GM12878 (cell line): ENCODE measurements around the gene NFATC2. TPM values are rescaled to one million over a fixed set of nuclear protein-coding genes. Genes with fewer than 3 reads are reported as not detected.

ENCODE experiments used
- ATAC-seq: fragments of 200-7000 bp; cut with Tn5 transposase; 3 replicates; pipeline ENCODE4 v1.9.1; 2020; ENCODE audit warnings: mild to moderate bottlenecking, moderate library complexity
- BruUV-seq: library from RNA; stranded (reverse); fragments of 400-500 nt; replicated peaks from 2 replicates; lab custom pipeline; 2021; lab: Mats Ljungman, UMichigan
- CTCF ChIA-PET: fragments of 300-600 bp; sonication (Branson Sonifier 250); formaldehyde crosslinking; extraction: SDS; loops from one replicate; lab custom pipeline; 2021; ENCODE audit warnings: inconsistent platforms; lab: Yijun Ruan, JAX
- POLR2A ChIA-PET: fragments of 350-600 bp; formaldehyde crosslinking; extraction: SDS; loops from one replicate; lab custom pipeline; 2021; ENCODE audit warnings: inconsistent platforms; lab: Charles Lee
- RAD21 ChIA-PET: fragments of 300-600 bp; sonication (Branson Sonifier 250); formaldehyde crosslinking; loops from one replicate; lab custom pipeline; 2023; ENCODE audit warnings: antibody characterized with exemption; ENCODE audit not compliant: unreplicated experiment; lab: Charles Lee
- SMC1A ChIA-PET: fragments of 300-600 bp; sonication (Branson Sonifier 250); formaldehyde crosslinking; loops from one replicate; lab custom pipeline; 2023; ENCODE audit not compliant: unreplicated experiment, uncharacterized antibody; lab: Charles Lee
- DNase-seq: peaks from one replicate; pipeline ENCODE4 v3.0.0-alpha.2; 2011; ENCODE audit warnings: low read depth, low spot score
- FAIRE-seq: peaks from 3 replicates; lab custom pipeline; 2011; peaks lifted over from hg19 to GRCh38; lab: Jason Lieb, UNC
- H2AFZ ChIP-seq: 2 replicates; pipeline ENCODE4 v1.6.0; 2011; ENCODE audit warnings: low read depth, low read length, control low read depth; ENCODE audit not compliant: control insufficient read depth
- H3K27ac ChIP-seq: 2 replicates; pipeline ENCODE4 v1.5.1; 2011; ENCODE audit warnings: control low read depth; ENCODE audit not compliant: control insufficient read depth, insufficient read depth
- H3K27me3 ChIP-seq, 2 experiments: replicated peaks in 1 of 2; 2 replicates each; pipeline versions ENCODE4 v1.6.0 to v1.6.1; 2011; ENCODE audit warnings: low read length in 1 of 2; ENCODE audit not compliant: control insufficient read depth in 2 of 2, insufficient read depth in 2 of 2
- H3K36me3 ChIP-seq, 2 experiments: 2 replicates each; pipeline ENCODE4 v1.5.1; 2011; ENCODE audit warnings: low read length in 1 of 2; ENCODE audit not compliant: control insufficient read depth in 2 of 2, insufficient read depth in 2 of 2
- H3K4me1 ChIP-seq: 2 replicates; pipeline ENCODE4 v1.6.1; 2011; ENCODE audit warnings: mild to moderate bottlenecking, low read length, moderate library complexity, mixed read lengths; ENCODE audit not compliant: control insufficient read depth, insufficient read depth
- H3K4me2 ChIP-seq: 2 replicates; pipeline ENCODE4 v1.6.0; 2011; ENCODE audit warnings: control low read depth; ENCODE audit not compliant: control insufficient read depth, insufficient read depth
- H3K4me3 ChIP-seq: fragments of 200-600 bp; sonication (generic); 2 replicates; pipeline ENCODE4 v1.5.1; 2016
- H3K79me2 ChIP-seq: 2 replicates; pipeline ENCODE4 v1.6.0; 2011; ENCODE audit warnings: low read length; ENCODE audit not compliant: control insufficient read depth, insufficient read depth
- H3K9ac ChIP-seq: 2 replicates; pipeline ENCODE4 v1.8.0; 2011; ENCODE audit warnings: low read length, control low read depth, mixed read lengths; ENCODE audit not compliant: control insufficient read depth, insufficient read depth
- H3K9me3 ChIP-seq: replicated peaks from 3 replicates; pipeline ENCODE4 v1.5.1; 2011; ENCODE audit warnings: mild to moderate bottlenecking, low read length; ENCODE audit not compliant: control insufficient read depth, insufficient read depth
- H4K20me1 ChIP-seq: 2 replicates; pipeline ENCODE4 v1.6.0; 2011; ENCODE audit not compliant: control insufficient read depth, insufficient read depth
- GABPA ChIP-seq: IDR thresholded peaks from 2 replicates; pipeline ENCODE4 v1.6.1; 2014; ENCODE audit warnings: antibody characterized with exemption, low read depth, mild to moderate bottlenecking, inconsistent platforms
- KDM1A ChIP-seq: fragments of 200-600 bp; sonication (generic); IDR thresholded peaks from 2 replicates; pipeline ENCODE4 v1.6.1; 2016; ENCODE audit warnings: borderline replicate concordance
- MTA2 ChIP-seq: fragments of 450-650 bp; IDR thresholded peaks from 2 replicates; pipeline ENCODE4 v1.6.1; 2016; ENCODE audit warnings: low read depth, mild to moderate bottlenecking, moderate library complexity
- NR2C2 ChIP-seq: IDR thresholded peaks from 2 replicates; pipeline ENCODE4 v1.6.1; 2011; ENCODE audit warnings: borderline replicate concordance, low read depth; ENCODE audit not compliant: control insufficient read depth, insufficient read length
- SRF ChIP-seq, 2 experiments: IDR thresholded peaks; 2 replicates each; pipeline ENCODE4 v1.6.1; 2011; ENCODE audit warnings: low read depth in 2 of 2, low read length in 2 of 2, mild to moderate bottlenecking in 1 of 2, moderate library complexity in 1 of 2
- SUPT20H ChIP-seq: IDR thresholded peaks from 2 replicates; pipeline ENCODE4 v1.6.1; 2011; ENCODE audit warnings: low read depth, mild to moderate bottlenecking, low read length, moderate library complexity, borderline replicate concordance; ENCODE audit not compliant: control insufficient read depth
- YY1 ChIP-seq: IDR thresholded peaks from 2 replicates; pipeline ENCODE4 v1.6.1; 2011; ENCODE audit warnings: low read depth, mild to moderate bottlenecking, low read length
- ZZZ3 ChIP-seq: IDR thresholded peaks from 2 replicates; pipeline ENCODE4 v1.6.1; 2011; ENCODE audit warnings: low read depth; ENCODE audit not compliant: control insufficient read depth, insufficient read length
- WGBS: methylation state at CpG from one replicate; pipeline ENCODE4 v1.1.6; 2016; ENCODE audit warnings: low lambda C conversion rate; ENCODE audit not compliant: insufficient replicate concordance, insufficient coverage; ENCODE audit errors: missing lambda C conversion rate; 5-methylcytosine and 5-hydroxymethylcytosine counted together
- in situ Hi-C: fragments of 300-500 bp; cut with MboI; formaldehyde crosslinking; loops from 9 replicates; pipeline ENCODE4 v1.14.3; 2018; ENCODE audit warnings: mixed read lengths
- intact Hi-C: fragments of 100-400 bp; cut with micrococcal nuclease; formaldehyde crosslinking; loops from one replicate; pipeline ENCODE4 v1.14.2; 2022; ENCODE audit not compliant: unreplicated experiment
- polyA plus RNA-seq, 11 experiments: library from polyadenylated mRNA; depleted of rRNA in 4 of 11; unstranded in 6 of 11; stranded (reverse) in 5 of 11; fragments of >200 nt; fragmentation: Nextera tagmentation in 4 of 11; fragmentation: Illumina TruSeq in 1 of 11; extraction: Ambion mirVana in 4 of 11; extraction: Trizol in 1 of 11; gene quantifications; 1 replicate in 1 of 11; 2 replicates in 10 of 11; pipeline versions ENCODE4 v1.2.1 to v1.2.3, GENCODE V29; 2011 to 2016; ENCODE audit warnings: inconsistent platforms in 2 of 11, missing spikeins in 2 of 11, low read depth in 1 of 11
- total RNA-seq, 4 experiments: library from RNA; depleted of rRNA in 3 of 4; stranded (reverse); fragments of >200 nt in 3 of 4; fragmentation: Illumina TruSeq in 1 of 4; extraction: Trizol in 1 of 4; gene quantifications; 2 replicates each; pipeline versions ENCODE4 v1.2.1 to v1.2.3, GENCODE V29; 2013 to 2021
- TF ChIP-seq, protein P1 (sequence below): fragments of 150-350 bp; IDR thresholded peaks from 2 replicates; pipeline ENCODE4 v1.6.1; 2016; ENCODE audit warnings: low read depth, low read length
- TF ChIP-seq, protein P2 (sequence below): fragments of 450-650 bp; IDR thresholded peaks from 2 replicates; pipeline ENCODE4 v1.6.1; 2016; ENCODE audit warnings: mild to moderate bottlenecking

NFATC2 gene
- total and polyA plus RNA-seq, 10 of the 15 experiments (the other 5 are each of a cell fraction or from before 2014, with no cell fraction given), result 3.3 to 20.0 (median 7.3) TPM

DNA sequence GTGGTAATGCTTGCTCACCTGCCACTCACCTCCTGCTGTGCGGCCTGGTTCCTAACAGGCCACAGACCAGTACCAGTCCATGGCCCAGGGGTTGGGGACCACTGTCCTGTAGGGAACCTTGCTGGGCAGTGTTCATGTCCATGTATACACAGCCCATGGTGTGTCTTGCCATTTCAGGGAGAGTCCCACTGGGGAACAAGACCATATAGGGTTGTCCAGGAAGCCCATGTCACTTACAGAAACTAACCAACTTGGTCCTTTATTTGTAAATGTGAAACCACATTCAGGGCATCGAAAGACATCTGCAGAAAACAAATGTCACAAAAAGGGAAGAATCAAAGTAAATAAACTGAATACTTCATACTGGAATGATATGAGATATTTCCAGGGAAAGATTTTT, 179.1 kb downstream of the NFATC2 start:
- H2AFZ ChIP-seq, result no peak overlapping the region
- no peak overlapping the region for H3K4me2 ChIP-seq
- 47% methylated on average over 2 of the region's 2 CpGs for WGBS
- ChIA-PET CTCF (interaction anchor here (1.1 kb wide), 1 partner anchor 262 kb away, joined by 4 read pairs; no protein-coding TSS in a partner anchor), POLR2A (no interaction called here), SMC1A (no interaction called here), RAD21 (no interaction called here)
- ATAC-seq (peak; percentile 89), DNase-seq (no peak), FAIRE-seq (peak; percentile 80)
- TF ChIP-seq ZZZ3, result no peak
- no peak for TF ChIP-seq SUPT20H
- TF ChIP-seq SRF (IDR thresholded peaks at IDR 0.05; ENCODE audit: low read depth in 2 of 2, low read length in 2 of 2), result peak; percentile 62 to 79; a peak in 3 of 4 replicates
- no peaks in the 10 kb centered on the region; the same call in 2 of the 3 replicates for H3K9me3 ChIP-seq
- no peak overlapping the region for H3K27ac ChIP-seq
- H3K36me3 ChIP-seq, result no peaks in the 10 kb centered on the region
- H3K4me3 ChIP-seq, result no peak overlapping the region
- peaks cover 3% of the 10 kb centered on the region; the same call in 1 of the 2 replicates for H3K4me1 ChIP-seq
- in situ Hi-C loops, result no loop called here
- no peak overlapping the region for H3K9ac ChIP-seq
- no peaks in the 10 kb centered on the region for H3K27me3 ChIP-seq
- BruUV-seq, result no TSS peak
- H4K20me1 ChIP-seq, result no peaks in the 10 kb centered on the region
- no peaks in the 10 kb centered on the region for H3K79me2 ChIP-seq
- intact Hi-C loops, result no loop called here

DNA sequence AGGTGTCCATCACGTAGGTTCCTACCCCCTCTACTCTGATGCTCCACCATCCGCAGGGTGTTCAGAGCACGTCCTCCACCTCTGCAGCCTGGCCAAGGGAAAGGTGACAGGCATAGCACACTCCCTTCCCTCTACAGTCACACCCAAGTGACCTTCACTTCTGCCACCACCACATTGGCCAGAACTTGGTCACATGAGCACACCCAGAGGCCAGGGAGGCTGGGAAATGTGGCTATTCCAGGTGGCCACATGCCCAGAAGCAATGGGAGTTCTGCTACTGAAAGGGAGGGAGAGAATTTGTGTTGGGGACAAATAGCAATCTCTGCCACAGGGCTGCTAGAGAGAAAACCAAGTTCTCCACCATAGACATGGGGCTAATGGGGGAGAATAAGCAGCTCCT, 180.3 kb downstream of the NFATC2 start:
- RAD21 ChIA-PET, result no interaction called here
- in situ Hi-C loops, result no loop called here

More for the DNA sequence above, 180.3 kb downstream of the NFATC2 start:
- Histone ChIP-seq H3K9ac (no peak overlapping the region), H3K27ac (no peak overlapping the region), H3K79me2 (no peaks in the 10 kb centered on the region), H3K4me3 (no peak overlapping the region), H3K36me3 (no peaks in the 10 kb centered on the region), H3K27me3 (no peaks in the 10 kb centered on the region), H3K4me1 (peaks cover 3% of the 10 kb centered on the region; the same call in 1 of the 2 replicates), H4K20me1 (no peaks in the 10 kb centered on the region), H3K9me3 (no peaks in the 10 kb centered on the region; the same call in 2 of the 3 replicates), H3K4me2 (no peak overlapping the region), H2AFZ (no peak overlapping the region)
- FAIRE-seq (no peak), ATAC-seq (no peak), DNase-seq (no peak)
- WGBS, result 33% methylated on average over 3 of the region's 3 CpGs
- POLR2A ChIA-PET, result no interaction called here
- TF ChIP-seq KDM1A (no peak), NR2C2 (no peak), MTA2 (no peak), GABPA (no peak), YY1 (no peak)
- TF ChIP-seq, protein P1, sequence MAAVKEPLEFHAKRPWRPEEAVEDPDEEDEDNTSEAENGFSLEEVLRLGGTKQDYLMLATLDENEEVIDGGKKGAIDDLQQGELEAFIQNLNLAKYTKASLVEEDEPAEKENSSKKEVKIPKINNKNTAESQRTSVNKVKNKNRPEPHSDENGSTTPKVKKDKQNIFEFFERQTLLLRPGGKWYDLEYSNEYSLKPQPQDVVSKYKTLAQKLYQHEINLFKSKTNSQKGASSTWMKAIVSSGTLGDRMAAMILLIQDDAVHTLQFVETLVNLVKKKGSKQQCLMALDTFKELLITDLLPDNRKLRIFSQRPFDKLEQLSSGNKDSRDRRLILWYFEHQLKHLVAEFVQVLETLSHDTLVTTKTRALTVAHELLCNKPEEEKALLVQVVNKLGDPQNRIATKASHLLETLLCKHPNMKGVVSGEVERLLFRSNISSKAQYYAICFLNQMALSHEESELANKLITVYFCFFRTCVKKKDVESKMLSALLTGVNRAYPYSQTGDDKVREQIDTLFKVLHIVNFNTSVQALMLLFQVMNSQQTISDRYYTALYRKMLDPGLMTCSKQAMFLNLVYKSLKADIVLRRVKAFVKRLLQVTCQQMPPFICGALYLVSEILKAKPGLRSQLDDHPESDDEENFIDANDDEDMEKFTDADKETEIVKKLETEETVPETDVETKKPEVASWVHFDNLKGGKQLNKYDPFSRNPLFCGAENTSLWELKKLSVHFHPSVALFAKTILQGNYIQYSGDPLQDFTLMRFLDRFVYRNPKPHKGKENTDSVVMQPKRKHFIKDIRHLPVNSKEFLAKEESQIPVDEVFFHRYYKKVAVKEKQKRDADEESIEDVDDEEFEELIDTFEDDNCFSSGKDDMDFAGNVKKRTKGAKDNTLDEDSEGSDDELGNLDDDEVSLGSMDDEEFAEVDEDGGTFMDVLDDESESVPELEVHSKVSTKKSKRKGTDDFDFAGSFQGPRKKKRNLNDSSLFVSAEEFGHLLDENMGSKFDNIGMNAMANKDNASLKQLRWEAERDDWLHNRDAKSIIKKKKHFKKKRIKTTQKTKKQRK, result no peak
- TF ChIP-seq, protein P2, sequence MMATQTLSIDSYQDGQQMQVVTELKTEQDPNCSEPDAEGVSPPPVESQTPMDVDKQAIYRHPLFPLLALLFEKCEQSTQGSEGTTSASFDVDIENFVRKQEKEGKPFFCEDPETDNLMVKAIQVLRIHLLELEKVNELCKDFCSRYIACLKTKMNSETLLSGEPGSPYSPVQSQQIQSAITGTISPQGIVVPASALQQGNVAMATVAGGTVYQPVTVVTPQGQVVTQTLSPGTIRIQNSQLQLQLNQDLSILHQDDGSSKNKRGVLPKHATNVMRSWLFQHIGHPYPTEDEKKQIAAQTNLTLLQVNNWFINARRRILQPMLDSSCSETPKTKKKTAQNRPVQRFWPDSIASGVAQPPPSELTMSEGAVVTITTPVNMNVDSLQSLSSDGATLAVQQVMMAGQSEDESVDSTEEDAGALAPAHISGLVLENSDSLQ, result no peak
- SMC1A ChIA-PET, result no interaction called here
- BruUV-seq, result no TSS peak
- intact Hi-C loops, result no loop called here
- CTCF ChIA-PET, result interaction anchor here (1.0 to 1.1 kb wide), 2 partner anchors 263 to 375 kb away, joined by 4 to 6 read pairs; no protein-coding TSS in a partner anchor
